A549 (cell line): Measurements from ENCODE around the gene CYP3A4.

Experiments
- ESRRA ChIP-seq: fragments of 150-350 bp; IDR thresholded peaks from 2 replicates; pipeline ENCODE4 v1.6.1; 2014; ENCODE audit warnings: mild to moderate bottlenecking, low read length, borderline replicate concordance
- GATA3 ChIP-seq: IDR thresholded peaks from 2 replicates; pipeline ENCODE4 v1.6.1; 2012; ENCODE audit warnings: borderline replicate concordance
- POLR2A ChIP-seq: IDR thresholded peaks from 2 replicates; pipeline ENCODE4 v1.6.1; 2012; ENCODE audit warnings: mild to moderate bottlenecking, low read length
- TF ChIP-seq, protein P1 (sequence below): fragments of 200-600 bp; sonication (generic); IDR thresholded peaks from 2 replicates; pipeline ENCODE4 v1.6.1; 2016; ENCODE audit warnings: antibody characterized with exemption, mild to moderate bottlenecking, moderate library complexity
- TF ChIP-seq, protein P2 (sequence below): fragments of >200 bp; sonication (Bioruptor Twin); formaldehyde crosslinking; IDR thresholded peaks from 3 replicates; pipeline ENCODE4 v1.5.1; 2016

DNA sequence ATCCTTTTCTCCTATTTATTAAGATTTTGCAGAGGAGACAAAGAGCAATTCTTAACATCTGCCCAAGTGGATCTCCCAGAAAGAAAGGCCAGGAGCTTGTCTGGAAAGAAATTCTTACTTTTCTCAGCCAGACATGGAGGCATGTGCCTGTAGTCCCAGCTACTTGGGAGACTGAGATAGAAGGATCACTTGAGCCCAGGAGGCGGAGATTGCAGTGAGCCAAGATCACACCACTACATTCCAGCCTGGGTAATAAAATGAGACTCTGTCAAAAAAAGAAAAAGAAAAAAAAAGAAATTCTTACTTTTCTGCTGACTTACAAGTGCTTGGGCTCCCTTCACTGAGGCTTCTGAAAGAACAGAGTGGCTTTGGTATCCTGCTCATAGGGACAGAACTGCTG lies 41.5 kb upstream of the CYP3A4 start:
- TF ChIP-seq GATA3: no peak
- TF ChIP-seq POLR2A: no peak
- TF ChIP-seq, protein P1, sequence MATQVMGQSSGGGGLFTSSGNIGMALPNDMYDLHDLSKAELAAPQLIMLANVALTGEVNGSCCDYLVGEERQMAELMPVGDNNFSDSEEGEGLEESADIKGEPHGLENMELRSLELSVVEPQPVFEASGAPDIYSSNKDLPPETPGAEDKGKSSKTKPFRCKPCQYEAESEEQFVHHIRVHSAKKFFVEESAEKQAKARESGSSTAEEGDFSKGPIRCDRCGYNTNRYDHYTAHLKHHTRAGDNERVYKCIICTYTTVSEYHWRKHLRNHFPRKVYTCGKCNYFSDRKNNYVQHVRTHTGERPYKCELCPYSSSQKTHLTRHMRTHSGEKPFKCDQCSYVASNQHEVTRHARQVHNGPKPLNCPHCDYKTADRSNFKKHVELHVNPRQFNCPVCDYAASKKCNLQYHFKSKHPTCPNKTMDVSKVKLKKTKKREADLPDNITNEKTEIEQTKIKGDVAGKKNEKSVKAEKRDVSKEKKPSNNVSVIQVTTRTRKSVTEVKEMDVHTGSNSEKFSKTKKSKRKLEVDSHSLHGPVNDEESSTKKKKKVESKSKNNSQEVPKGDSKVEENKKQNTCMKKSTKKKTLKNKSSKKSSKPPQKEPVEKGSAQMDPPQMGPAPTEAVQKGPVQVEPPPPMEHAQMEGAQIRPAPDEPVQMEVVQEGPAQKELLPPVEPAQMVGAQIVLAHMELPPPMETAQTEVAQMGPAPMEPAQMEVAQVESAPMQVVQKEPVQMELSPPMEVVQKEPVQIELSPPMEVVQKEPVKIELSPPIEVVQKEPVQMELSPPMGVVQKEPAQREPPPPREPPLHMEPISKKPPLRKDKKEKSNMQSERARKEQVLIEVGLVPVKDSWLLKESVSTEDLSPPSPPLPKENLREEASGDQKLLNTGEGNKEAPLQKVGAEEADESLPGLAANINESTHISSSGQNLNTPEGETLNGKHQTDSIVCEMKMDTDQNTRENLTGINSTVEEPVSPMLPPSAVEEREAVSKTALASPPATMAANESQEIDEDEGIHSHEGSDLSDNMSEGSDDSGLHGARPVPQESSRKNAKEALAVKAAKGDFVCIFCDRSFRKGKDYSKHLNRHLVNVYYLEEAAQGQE: no peak
- TF ChIP-seq ESRRA: no peak
- TF ChIP-seq, protein P2, sequence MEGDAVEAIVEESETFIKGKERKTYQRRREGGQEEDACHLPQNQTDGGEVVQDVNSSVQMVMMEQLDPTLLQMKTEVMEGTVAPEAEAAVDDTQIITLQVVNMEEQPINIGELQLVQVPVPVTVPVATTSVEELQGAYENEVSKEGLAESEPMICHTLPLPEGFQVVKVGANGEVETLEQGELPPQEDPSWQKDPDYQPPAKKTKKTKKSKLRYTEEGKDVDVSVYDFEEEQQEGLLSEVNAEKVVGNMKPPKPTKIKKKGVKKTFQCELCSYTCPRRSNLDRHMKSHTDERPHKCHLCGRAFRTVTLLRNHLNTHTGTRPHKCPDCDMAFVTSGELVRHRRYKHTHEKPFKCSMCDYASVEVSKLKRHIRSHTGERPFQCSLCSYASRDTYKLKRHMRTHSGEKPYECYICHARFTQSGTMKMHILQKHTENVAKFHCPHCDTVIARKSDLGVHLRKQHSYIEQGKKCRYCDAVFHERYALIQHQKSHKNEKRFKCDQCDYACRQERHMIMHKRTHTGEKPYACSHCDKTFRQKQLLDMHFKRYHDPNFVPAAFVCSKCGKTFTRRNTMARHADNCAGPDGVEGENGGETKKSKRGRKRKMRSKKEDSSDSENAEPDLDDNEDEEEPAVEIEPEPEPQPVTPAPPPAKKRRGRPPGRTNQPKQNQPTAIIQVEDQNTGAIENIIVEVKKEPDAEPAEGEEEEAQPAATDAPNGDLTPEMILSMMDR: no peak
